Measurements from ENCODE around the gene LHX3. TPM values are rescaled to one million over a fixed set of nuclear protein-coding genes. Genes with fewer than 3 reads are reported as not detected.

The LHX3 gene
- not detected in 2 replicates for total RNA-seq (2021)
- long read RNA-seq, result 0 reads

DNA sequence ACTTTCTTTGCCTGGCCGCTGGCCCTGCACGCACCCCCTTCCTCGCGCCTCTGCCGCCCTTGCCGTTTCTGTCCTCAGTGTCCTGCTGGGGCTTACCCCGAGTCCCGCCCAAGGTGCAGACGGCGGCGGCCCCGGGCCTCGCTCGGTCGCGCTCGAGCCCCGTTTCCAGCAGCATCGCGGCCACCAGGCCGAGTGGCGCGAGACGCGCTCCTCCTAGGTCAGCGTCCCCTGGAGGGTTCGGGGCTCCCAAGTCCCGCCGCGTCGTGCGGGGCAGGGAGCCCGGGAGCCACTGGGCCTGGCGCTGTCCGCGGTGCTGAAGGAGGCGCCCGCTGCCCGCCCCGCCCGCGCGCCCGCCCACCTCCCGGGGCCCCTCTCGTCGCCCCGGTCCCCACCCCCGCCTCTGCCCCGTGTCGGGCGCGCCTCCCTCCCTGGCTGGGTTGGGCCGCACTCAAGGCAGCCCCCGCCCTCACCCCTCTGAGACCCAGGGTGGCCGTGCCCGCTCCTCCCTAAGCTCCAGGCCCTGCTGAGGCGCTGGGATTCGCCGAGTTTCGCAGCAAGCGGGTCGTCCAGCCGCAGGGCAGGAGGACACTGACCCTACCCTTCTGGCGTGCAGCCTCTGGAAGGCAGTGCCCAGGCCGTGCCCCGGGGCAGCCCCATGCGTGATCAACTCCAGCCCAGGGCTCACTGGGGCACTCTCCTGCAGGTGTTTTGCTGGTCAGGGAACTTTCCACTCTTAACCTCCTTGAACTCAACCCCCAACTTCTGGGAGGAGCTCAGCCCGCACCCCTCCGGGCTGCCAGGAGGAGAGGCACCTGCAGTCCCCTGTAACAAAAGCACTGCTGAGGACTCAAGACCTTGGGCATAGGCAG is at the start of gene LHX3:
Gene LHX3, minus strand, starts transcription at position 291 of the 869 bp plus-strand sequence. Its CDS starts 116 bp downstream, at position 175.
- Histone ChIP-seq H4K5ac (ENCODE audit: insufficient read length, low read depth, low read length) (no peak within 1 kb of the TSS), H3K23ac (ENCODE audit: insufficient read length, low read depth, low read length) (no peak within 1 kb of the TSS), H3K9ac (ENCODE audit: extremely low read depth, insufficient read length, low read length) (no peak within 1 kb of the TSS), H3K9me3 (ENCODE audit: control insufficient read depth, low read depth, low read length) (no peaks in the 10 kb centered on the region), H2AK5ac (ENCODE audit: insufficient read length, low read length) (no peak within 1 kb of the TSS), H3K18ac (ENCODE audit: insufficient read length, low read depth, low read length) (no peak within 1 kb of the TSS), H2BK5ac (ENCODE audit: insufficient read length, low read length) (no peak within 1 kb of the TSS), H3K27me3 (ENCODE audit: insufficient read depth, low read length) (peaks cover 46% of the 10 kb centered on the region), H3T11ph (ENCODE audit: low read length) (no peak within 1 kb of the TSS), H3K56ac (ENCODE audit: insufficient read length, low read depth, low read length) (no peak within 1 kb of the TSS), H2BK12ac (ENCODE audit: insufficient read length, low read depth, low read length) (no peak within 1 kb of the TSS), H4K8ac (replicated peaks; ENCODE audit: insufficient read length, low read depth, low read length) (no peak within 1 kb of the TSS), H2BK15ac (ENCODE audit: low read depth, low read length) (no peak within 1 kb of the TSS), H3K14ac (ENCODE audit: insufficient read depth, low read length) (no peak within 1 kb of the TSS), H4K20me1 (ENCODE audit: control insufficient read depth, insufficient read depth, insufficient read length) (no peaks in the 10 kb centered on the region), H2BK120ac (ENCODE audit: low read depth, low read length, poor library complexity, severe bottlenecking) (no peak within 1 kb of the TSS), H2BK20ac (ENCODE audit: low read depth, low read length, poor library complexity, severe bottlenecking) (no peak within 1 kb of the TSS), H3K4ac (ENCODE audit: low read depth, low read length) (no peak within 1 kb of the TSS), H2AFZ (ENCODE audit: low read length) (no peak within 1 kb of the TSS), H3K4me2 (ENCODE audit: insufficient read depth, insufficient read length, low read length) (no peak within 1 kb of the TSS), H3K23me2 (ENCODE audit: insufficient read length, low read depth, low read length, poor library complexity, severe bottlenecking) (no peaks in the 10 kb centered on the region), H3K79me1 (ENCODE audit: insufficient read depth, low read depth, low read length, poor library complexity, severe bottlenecking) (no peaks in the 10 kb centered on the region), H3K4me1 (ENCODE audit: insufficient read depth, low read length) (no peaks in the 10 kb centered on the region), H3K79me2 (ENCODE audit: insufficient read depth, low read length) (no peaks in the 10 kb centered on the region), H3K27ac (ENCODE audit: insufficient read length, low read depth, low read length) (no peak within 1 kb of the TSS), H4K91ac (ENCODE audit: insufficient read length, low read depth, low read length) (no peak within 1 kb of the TSS)
- Mint-ChIP-seq H3K36me3 (ENCODE audit: insufficient read depth in 1 of 3, low read depth in 3 of 3) (peaks cover 7 to 20% (median 16%) of the 10 kb centered on the region in 3 experiments; a peak in 6 of 7 replicates), H3K4me1 (peaks cover 0 to 9% of the 10 kb centered on the region in 2 experiments; a peak in 1 of 4 replicates), H3K9me3 (no peaks in the 10 kb centered on the region), H3K27ac (no peak within 1 kb of the TSS), H3K27me3 (ENCODE audit: low read depth) (peaks cover 63% of the 10 kb centered on the region), H3K4me3 (no peak within 1 kb of the TSS; a peak in 1 of 5 replicates)
- WGBS (ENCODE audit: extremely low coverage, insufficient read length, low lambda C conversion rate), result no CpG with 5 or more reads among the region's 70 CpGs
- DNase-seq, result peak; percentile 69
- TF ChIP-seq, protein P1, sequence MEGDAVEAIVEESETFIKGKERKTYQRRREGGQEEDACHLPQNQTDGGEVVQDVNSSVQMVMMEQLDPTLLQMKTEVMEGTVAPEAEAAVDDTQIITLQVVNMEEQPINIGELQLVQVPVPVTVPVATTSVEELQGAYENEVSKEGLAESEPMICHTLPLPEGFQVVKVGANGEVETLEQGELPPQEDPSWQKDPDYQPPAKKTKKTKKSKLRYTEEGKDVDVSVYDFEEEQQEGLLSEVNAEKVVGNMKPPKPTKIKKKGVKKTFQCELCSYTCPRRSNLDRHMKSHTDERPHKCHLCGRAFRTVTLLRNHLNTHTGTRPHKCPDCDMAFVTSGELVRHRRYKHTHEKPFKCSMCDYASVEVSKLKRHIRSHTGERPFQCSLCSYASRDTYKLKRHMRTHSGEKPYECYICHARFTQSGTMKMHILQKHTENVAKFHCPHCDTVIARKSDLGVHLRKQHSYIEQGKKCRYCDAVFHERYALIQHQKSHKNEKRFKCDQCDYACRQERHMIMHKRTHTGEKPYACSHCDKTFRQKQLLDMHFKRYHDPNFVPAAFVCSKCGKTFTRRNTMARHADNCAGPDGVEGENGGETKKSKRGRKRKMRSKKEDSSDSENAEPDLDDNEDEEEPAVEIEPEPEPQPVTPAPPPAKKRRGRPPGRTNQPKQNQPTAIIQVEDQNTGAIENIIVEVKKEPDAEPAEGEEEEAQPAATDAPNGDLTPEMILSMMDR (conservative IDR thresholded peaks at IDR 0.05), result no peak

Data from H9 (cell line).